SIG-M5 (cell line): ENCODE results near the gene RASSF3.

Experiments
- DNase-seq: peaks from one replicate; lab custom pipeline; 2025; lab: John Stamatoyannopoulos, UW

RASSF3 gene

DNA sequence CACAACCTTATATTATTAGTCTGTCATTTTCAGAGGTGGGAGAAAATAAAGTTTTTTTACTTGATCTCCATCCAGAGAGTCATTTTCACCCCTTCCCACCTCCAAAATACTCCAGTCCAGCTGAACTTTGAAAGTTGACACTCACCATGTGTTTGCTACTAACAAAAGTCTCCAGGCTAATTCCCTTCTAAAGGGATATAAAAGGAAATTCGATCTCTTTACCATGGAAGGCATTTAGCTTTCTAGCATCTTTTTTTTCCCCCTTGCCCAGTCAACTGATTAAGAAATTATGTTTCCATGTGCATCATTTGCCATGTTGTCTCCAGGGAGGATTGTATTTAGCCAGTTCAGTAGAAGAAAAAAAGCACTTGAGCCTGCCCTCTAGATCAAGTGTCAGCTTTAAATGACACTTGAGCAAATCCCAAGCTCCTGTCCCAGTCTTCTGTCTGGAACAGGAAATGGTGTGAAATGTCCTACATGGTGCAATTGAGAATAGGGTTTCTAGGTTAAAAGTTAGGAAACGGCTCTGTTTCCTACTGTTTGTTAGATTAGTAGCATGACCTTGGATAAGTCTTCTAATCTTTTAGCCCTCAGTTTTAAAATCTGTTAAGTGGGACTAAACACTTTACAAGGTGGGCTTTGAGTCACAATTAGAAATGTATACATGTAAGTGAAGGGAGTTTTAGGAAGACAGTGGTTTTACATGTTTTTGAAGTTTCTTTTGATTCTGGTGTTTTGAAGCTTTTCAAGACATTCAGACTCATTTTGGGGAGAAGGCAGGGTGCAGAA, 81.7 kb downstream of the RASSF3 start:
- DNase-seq: no peak

DNA sequence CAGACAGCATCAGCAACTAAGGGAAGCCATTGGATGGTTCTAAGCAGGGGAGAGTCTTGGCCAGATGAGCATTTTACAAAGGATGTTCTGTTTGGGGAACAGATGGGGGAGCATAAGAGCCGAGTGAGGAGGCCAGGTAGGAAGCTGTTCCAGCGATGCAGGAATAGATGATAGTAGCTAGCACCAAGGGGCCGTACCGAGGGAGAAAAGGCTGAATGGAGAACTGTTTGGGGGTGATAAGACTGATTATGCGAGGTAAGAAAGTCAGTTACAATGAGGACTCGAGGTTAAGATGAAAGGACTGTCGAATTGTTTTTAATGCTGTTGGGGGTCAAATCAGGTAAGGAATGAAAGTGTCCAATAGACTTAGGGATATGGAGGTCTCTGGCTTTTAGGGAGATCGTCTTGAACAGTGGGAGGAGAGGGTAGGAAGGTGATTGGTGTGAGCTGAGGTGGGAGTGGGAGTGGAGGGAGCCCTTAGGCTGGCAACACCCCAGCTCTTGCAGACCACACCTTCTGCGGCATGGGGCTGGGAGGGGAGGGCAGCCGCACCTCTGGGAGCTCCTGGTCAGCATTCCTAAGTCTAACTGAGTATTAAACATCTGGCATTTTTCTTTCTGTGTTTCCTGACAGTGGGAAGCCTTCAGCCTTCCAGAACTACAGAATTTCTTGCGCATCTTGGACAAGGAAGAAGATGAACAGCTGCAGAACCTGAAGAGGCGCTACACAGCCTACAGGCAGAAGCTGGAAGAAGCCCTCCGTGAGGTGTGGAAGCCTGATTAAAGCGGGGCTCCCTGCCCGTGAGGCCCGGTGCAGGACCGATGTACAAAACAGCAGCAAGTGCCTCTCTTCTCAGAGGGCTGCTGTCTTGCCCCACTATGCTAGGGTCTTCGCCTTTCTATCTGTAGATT, 84.1 kb downstream of the RASSF3 start:
- DNase-seq: no peak

DNA sequence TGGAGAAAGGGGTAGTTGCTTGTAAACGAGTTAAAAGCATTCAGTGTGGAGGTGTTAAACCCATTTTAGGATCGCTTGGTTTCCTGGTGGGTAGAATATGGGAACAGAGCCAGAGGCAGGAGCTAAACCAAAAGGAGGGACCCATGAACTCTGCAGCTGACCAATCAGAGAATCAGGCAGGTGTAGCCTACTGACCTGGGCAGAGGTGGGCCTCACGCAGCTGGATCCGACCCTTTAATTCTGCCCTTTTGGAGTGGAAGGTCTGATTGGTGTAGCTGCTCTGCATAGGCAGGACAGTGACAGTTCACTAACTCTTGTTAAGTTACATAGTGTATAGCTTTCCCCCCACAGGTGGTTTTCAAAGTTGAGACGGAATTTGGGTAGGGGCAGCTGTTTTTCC, 85.3 kb downstream of the RASSF3 start:
- no peak for DNase-seq

DNA sequence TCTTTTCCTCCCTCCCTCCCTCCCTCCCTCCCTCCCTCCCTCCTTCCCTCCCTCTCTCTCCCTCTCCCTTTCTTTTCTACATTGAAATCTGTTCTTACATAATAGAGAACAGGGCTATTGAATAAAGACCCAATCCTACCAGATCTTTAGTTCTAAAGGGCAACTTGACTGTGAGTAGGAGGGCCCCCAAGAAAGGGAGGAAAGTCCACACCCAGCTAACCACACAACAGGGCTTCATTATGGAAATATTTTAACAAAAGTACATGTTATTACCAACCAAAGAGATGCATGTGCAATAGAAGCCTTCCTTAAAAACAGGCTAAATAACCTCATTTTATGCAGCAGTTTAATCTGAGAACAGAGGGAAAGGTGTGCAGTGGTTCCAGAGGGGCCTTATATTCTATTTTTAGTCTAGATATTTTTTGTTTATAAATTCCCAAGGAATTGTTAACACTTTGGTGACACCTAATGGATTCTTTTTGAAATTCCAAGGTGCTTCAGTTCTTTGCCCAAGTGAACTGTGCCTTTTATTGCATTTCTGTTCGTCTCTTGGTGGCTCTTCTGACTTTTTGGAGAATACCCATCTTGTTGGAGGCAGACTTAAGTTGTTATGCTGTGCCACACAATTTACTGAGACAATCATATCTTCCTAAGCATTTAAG, 85.9 kb downstream of the RASSF3 start:
- DNase-seq: no peak

DNA sequence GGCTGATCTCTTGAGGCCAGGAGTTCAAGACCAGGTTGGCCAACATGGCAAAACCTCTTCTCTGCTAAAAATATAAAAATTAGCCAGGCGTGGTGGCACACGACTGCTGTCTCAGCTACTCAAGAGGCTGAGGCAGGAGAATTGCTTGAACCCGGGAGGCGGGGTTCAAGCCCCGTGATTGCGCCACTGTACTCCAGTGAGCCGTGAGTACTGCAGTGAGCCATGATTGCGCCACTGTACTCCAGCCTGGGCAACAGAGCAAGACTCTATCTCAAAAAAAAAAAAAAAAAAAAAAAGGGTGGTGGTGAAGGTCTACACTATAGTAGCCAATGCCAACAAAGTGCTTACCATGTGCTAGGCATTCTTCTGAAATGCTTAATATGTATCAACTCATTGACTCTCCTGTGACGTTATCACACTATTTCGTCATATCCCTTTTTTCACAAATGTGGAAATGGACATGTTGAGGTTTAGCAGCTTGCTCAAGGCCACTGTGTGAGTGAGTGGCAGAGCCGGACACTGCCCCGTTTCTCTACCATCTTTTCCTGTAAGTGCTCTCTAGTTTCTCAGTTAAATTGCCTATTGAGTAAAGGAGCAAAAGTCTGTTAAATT, 89.3 kb downstream of the RASSF3 start:
- DNase-seq: no peak

DNA sequence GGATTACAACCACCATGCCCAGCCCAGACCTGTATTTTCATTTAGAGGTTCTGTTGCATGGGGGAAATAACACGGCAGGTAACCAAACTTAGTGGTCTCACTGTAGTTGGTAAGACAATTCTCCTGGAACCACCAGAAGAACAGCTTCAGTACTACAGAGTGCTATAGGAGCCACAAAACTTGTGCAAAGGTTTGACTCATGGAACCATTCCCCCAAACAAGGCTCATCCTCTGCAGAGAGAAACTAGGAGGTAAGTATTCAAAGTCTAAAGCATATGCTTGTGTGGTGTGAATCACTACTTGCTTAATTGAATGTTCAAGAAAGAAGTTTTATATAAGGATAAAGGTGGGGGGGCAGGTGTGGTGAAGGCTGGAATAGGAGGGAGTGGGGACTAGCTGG, 90.2 kb downstream of the RASSF3 start:
- DNase-seq: no peak

DNA sequence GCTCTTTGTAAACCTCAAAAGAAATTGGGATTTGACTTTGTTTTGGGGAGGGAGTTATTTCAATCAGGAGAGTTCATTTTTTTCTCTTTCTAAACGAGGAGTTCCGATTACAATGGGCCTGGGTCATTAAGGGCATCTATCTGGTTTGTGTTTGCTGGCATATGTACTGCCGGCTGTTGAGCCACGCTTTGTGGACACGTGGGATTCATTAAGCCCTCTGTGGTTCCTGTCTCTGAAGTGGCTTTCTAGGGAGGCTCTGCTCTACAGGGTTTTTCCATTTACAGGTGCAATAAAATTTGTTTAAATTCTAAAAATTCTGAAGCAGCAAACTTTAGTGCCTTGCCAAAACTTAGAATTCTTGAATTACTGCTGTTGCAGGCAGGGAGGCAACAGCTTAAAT, 91.0 kb downstream of the RASSF3 start:
- no peak for DNase-seq

DNA sequence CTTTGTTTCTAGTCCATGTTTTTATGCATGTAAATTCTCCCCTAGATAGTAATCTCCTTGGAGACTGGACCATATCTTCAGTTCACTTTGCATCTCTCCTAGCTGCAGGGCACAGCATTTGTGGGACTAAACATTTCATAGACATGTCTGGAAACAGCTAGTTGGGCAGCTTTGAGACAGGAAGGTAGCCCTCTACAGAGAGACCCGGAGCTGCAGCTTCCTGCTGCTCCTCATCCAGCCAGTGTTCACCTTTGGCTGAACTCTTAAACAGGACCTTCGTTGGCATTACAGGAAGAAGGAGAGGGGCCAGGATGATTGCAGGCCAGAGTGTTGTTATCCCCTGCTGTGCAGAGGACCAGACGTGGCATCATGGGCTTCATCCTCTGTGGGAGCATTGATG, 96.0 kb downstream of the RASSF3 start:
- no peak for DNase-seq

DNA sequence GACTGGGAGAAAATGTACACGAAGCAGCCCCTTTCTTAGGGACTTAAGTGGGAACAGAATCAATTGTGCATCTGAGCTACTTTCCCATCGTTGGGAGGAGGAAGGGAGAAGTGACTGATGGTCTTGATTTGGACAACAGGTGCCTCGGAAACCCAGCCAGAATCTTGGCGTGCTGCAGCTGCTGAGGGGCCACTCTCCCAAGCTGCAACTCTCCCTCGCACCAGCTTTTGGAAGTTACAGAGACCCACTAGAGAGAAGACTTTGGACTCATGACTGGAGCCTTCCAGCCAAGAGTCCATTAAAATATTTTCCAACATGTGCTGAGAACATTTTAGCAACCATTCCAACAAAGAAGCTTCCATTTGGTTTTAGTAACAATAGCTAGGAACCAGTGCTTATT, 96.6 kb downstream of the RASSF3 start:
- DNase-seq: no peak

DNA sequence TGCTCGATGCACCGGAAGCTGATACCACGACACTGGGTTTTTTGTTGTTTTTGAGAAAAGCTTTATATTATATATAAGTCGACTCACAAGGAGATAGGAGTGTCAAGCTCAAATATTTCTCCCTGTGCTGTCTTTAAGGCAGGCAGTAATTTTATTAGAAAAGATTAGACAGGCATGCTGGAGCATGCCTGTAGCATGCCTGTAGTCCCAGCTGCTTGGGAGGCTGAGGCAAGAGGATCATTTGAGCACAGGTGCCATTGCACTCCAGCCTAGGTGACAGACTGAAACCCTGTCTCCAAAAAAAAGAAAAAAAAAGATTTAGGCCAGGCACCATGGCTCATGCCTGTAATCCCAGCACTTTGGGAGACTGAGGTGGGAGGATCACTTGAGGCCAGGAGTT, 97.1 kb downstream of the RASSF3 start:
- no peak for DNase-seq

DNA sequence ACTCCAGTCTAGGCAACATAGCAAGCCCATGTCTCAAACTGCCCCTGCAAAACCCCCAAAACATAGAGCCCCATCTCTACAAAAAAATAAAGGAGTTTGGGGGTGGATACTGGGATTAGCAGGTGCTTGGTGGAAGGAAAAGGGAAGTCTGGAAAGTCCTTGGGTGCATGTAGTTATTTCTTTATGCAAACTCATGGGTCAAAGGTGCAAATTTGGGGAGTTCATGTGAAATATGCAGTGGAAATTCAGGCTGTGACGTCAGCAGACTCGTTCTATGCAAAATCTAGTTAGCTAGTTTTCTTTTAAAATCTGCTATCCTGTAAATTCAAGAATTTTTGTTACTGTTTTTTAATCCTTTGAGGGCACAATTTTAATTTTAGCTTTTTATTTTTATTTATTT, 97.6 kb downstream of the RASSF3 start:
- DNase-seq: no peak

DNA sequence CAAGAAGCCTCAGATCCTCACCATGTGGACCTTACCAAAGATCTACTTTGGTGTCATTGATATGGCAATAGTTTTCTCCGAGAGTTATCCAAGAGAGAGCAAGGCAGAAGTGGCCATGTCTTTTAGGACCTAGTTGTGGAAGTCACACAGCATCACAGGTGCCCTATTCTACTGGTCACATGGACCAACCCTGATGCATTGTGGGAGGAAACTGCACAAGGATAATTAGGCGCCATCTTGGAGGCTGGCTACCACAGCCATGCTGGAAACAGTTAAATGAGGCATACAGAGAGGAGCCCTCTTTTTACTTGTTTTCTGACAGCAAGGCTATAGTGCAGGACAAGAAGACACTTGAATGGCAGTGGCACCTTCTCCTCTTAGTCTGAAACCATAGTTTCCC, 99.1 kb downstream of the RASSF3 start:
- no peak for DNase-seq

DNA sequence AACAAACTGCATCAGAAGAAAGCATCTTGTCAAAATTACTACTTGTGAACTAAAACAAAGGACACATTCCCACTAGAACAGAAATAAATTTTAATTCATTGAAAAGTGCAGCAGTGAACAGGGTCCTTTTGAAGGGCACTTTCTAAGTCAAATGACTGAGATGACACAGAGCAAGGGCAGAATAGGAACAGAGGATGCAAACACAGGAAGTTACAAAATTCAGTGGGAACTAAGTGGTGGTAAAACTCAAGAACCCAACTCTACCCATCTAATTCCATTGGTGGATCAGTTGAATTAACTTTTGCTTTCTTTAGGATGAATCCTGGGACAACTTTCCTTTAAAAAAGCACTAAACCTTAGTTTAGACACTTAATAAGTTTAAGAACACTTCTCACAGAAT, 103.1 kb downstream of the RASSF3 start:
- no peak for DNase-seq

DNA sequence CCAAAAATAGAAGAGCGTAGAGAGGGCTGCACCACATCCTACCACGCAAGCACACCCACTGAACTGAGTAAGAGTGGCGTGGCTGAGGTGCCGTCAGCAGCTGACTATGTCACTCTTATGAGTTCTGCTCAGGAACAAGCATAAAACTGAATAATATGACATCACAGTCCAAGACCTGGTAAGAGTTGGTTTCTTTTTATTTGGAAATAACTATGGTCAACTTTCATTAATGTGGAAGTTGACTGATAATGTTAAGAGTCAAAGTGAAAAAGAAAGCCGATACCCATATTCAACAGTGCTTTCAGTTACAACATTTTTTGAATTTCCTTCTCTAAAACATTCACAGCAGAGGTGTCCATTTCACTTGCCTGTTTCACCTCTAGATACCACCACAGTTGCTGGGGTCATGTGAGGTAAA, 104.3 kb downstream of the RASSF3 start:
- no peak for DNase-seq

DNA sequence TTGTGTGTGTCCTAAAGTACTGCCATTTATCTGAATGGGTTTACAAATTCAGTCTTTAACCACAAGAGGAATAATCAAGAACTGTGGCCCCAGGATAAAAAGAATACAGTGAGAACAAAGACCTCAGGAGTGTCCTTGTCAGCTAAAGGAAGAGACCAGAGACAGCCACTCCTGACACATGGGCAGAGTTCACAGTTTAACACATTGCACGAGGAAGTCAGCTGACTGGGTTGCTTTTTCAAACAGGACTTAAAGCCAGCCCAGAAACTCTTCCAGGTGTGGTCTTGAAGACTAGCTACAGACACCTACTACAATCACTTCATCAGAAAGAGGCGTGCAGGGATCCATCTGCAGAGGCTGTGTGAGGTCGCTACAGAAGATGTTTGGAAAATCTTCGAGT, 106.1 kb downstream of the RASSF3 start:
- DNase-seq: no peak

DNA sequence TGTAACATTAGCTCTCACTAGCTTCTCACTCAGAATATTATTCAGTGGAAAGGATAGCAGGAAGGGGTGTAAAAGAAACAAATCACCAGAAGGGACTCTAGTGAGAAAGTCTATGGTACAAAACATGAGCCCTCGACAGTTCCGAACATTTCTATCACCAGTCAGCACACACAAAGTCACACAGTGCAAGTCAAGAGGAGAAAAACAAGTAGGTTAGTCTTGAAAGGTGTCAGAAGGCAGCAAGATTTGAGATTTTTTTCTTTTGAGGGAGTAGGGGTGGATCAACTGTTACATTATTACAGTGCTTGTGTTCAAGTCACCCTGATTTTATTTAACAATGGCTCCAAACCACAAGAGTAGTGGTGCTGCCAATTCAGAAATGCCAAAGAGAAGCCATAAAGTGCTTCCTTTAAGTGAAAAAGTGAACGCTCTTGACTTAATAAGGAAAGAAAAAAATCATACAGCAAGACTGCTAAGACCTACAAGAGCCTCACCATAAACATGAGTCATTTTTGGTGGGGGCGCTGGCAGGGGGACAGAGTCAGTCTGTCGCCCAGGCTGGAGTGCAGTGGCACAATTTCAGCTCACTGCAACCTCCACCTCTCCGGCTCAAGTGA, 106.7 kb downstream of the RASSF3 start:
- no peak for DNase-seq

DNA sequence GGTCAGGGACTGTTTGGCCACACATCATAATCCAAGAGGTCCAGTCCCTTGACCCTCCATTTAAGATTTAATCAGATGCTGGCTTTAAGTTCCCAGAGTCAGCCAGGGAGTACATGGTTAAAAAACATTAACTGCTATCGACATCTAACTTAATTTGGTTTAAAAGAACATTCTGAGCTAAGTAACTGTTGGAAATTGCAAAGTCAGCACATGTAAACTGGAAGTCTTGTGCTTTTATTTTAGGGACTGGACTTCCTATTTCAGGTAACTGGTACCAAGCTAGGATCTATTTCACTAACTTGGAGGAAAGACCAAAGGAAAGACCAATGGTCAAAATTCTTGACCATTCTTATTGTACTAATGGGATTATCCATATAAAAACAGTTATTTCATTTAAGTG, 108.4 kb downstream of the RASSF3 start:
- no peak for DNase-seq

DNA sequence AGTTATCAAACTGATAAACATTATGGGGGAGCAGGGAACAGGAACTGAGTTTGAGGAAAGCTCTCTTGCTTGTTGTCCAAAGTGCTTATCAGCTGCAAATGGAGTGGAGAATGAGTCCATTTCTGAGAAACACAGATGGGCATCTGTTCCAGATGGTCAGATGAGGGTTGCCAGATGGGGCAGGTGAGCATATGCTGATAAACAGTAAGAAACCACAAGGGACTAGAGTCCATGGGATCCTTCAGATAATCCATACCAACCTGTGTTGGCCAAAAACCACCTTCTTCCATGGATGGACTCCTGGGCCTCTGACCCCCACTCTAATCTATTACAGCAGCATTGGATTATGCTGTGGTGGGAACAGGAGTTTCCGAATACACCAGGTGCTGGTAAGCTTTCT, 110.6 kb downstream of the RASSF3 start:
- no peak for DNase-seq

DNA sequence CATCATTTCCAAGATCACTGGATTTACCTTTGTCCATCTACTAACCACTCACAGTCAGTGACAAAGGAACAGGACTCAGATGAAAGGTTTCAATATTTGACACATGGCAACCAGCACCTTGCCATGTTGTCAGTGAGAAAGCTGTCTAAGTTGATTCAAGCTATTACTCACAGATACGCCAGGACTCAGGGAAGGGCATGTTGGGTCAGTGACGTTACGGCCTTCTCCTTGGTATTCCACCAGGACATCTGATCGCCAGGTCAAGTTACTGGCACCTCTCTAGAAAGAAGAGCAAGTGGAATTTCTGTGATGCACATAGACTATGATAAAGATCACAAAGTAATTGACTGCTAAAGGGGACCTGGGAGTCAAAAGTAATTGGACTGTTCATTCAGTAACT, 112.5 kb downstream of the RASSF3 start:
- DNase-seq: no peak

DNA sequence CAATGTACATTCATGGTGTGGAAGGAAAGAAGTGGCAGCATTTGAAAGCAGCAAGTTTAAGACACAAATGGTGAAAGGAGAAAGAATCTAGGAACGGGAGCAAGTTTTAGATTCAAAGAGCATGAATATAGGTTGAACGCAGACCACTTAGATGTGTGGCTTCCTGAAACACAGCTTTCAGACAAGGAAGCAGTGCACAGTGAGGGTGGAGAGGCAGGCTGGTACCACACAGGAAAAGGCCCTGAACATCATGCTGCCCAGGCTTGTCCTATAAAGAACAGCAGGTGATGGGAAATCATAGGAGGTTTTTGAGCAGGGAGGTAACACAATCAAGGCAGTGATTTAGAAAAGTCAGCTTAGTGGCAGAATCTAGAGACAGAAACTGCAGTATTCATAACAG, 113.3 kb downstream of the RASSF3 start:
- DNase-seq: no peak

DNA sequence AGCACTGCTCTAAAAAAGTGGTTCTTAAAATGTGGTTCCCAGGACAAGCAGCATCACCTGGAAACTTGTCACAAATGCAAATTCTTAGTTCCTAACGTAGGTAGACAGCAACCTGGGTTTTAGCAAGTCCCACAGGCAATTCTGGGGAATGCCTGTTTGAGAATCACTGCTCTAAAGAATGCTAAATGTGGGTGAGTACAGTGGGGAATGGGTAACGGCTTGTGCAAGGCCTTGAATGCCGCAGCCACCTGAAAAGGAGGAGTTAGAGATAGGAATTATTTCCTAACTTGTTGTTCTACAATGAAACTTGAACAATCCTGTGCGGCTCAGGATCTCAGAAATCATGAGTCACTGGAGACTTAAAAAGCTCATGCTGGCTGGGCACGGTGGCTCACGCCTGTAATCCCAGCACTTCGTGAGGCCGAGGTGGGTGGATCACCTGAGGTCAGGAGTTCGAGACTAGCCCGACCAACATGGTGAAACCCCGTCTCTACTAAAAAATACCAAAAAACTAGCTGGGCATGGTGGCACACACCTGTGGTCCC, 114.0 kb downstream of the RASSF3 start:
- no peak for DNase-seq
